HG03039 (cell line): ENCODE results near the gene TMEM121.
"Not testable (repeated sequence)": the region's sequence is repeated elsewhere in the genome, so short reads cannot be mapped to it uniquely, and the experiment has no call there.

Experiments
- ATAC-seq: cut with Tn5 transposase; IDR thresholded peaks from one replicate; pipeline ENCODE4 v1.9.1; 2021; ENCODE audit warnings: mild to moderate bottlenecking, moderate library complexity; ENCODE audit not compliant: unreplicated experiment

The TMEM121 gene

DNA sequence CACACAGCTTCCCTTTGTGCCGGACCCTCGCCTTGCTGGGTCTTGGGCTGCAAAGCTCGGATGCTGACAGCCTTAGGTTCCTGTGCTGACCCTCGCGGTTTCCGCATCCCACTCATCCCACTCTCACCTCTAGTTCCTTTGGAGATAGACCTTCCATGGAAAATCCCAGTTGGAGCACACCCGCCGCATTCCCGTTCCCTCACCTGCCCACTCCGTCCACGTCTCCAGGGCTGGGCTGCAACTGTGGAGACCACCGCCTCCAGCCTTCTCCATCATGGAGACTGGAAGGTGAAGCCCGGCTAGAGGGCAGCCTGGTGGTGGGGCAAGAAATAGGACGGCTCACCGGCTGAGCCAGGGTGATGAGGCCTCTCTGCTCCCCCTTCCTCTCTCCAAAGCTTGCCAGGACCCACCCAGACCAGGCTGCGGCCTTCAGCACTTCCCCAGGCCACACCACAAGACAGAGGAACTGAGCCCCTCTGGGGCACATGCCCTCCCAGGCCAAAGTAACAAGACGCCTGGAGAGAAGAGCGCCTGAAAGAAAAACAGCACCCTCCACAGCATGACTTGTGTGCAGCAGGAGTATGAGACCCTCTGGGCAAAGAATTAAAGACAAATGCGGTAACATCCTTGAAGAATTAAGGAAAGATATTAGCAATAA, 15.0 kb downstream of the TMEM121 start:
- no peak for ATAC-seq

DNA sequence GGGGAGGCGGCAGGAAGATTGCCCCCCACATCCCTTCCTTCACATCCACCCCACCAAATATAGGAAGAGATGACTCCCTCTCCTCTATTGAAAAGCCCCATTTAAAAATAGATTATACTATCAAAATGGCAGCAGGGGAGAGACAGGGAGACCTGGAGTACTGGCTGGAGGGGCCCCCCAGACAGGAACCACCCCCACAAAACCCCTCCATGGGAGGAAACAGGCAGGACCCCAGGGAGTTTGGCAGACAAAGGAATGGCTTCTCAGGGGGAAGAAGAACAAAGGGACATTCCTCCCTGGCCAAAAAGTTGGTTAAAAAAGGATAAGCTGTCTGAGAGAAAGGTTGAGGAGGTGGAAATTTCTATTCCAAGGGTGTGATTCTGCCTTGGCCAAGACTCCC, 19.3 kb downstream of the TMEM121 start:
- ATAC-seq, result not testable (repeated sequence)

DNA sequence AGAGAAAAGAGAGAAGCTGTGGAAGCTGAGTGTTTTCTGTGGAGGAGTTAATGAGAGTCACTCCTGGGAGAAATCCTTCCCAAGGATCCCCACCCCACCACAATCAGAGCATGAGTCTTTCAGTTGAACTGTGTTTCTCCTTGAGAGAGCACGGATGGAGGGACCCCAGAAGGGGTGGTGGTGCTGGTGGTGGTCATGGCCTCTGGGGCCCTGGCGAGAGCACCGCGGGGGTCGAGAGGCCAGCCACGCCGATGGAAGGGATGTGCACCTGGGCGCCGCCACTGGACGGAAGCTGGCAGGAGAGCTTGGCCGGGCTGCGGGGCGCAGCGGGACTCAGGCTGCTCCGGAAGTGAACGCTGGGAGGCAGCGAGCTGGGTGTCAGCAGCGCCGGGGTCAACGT, 20.0 kb downstream of the TMEM121 start:
- not testable (repeated sequence) for ATAC-seq

DNA sequence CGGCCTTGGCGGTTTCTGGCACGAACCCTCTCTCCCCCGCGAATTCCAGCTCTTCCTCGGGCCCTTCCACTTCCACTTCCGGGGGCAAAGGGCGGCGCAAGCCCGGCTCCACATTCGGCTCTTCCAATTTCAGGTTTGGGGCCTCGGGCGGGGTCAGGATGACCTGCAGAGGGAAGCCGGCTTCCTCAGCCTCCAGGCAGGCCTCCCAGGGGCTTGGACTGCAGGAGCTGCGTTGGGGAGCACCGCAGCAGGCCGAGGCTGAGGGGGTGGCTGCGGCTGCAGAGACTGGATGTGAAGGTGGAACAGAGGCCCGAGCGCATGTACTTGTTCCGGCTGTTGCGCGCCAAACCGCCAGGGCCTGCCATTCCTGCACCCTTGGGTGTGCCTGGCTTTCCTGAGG, 20.7 kb downstream of the TMEM121 start:
- ATAC-seq, result not testable (repeated sequence)

DNA sequence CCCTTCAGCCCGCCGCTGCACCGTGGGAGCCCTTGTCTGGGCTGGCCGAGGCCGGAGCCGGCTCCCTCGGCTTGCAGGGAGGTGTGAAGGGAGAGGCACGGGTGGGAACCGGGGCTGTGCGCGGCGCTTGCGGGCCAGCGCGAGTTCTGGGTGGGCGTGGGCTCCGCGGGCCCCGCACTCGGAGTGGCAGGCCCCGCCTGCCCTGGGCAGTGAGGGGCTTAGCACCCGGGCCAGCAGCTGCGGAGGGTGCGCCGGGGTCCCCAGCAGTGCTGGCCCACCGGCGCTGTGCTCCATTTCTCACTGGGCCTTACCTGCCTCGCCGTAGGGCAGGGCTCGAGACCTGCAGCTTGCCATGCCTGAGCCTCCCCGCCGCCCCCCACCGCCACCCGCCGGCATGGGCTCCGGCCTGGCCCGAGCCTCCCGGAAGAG, 21.4 kb downstream of the TMEM121 start:
- no peak for ATAC-seq

DNA sequence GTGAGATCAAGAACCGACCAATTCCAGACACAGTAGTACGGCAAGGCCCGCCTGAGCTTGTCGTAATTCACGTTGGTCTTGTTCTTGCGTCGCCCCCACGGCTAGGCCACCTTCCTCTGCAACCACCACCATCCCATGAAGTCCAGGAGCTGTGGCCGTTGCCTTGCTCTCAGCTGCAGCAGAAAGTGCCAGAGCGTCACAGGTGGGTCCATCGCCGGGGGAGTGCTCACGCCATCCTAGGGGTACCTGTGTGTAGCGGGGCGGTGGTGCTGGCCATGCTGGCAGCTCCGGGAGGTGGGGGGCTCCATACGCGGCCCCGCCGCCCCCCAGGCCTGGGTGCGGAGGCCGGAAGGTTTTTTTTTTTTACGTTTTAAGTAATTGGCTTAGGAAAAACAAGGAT, 23.1 kb downstream of the TMEM121 start:
- no peak for ATAC-seq

DNA sequence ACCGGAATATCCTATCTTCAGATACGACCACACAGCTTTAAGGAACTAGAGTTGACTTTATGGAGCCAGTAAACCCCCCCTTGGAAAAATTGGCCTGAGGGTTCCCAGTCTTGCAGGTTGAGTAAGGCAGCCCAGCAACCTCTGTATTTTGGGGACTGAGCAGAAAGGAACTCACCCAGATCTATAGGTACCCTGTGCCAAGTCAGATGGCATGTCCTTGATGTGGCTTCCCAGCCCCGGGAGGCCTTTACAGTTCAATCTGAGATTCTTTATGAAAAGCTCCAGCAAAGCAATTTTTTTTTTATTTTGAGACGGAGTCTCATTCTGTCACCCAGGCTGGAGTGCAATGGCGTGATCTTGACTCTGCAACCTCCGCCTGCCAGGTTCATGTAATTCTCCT, 27.6 kb downstream of the TMEM121 start:
- no peak for ATAC-seq

DNA sequence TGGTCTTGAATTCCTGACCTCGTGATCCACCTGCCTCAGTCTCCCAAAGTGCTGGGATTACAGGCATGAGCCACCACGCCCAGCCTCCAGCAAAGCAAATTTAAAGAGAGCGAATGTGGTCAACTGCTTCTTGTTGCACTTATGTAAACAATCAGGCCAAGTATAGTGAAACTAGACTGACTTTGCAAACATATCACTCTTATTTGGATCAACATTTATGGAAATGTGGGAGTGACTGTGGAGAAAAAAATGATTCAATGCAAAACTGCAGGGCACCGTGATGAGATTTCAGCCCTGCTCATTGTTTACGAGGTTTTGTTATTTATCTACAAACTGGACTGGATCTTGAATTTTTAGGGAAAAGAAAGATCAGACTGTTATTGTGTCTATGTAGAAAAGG, 28.1 kb downstream of the TMEM121 start:
- ATAC-seq, result no peak

DNA sequence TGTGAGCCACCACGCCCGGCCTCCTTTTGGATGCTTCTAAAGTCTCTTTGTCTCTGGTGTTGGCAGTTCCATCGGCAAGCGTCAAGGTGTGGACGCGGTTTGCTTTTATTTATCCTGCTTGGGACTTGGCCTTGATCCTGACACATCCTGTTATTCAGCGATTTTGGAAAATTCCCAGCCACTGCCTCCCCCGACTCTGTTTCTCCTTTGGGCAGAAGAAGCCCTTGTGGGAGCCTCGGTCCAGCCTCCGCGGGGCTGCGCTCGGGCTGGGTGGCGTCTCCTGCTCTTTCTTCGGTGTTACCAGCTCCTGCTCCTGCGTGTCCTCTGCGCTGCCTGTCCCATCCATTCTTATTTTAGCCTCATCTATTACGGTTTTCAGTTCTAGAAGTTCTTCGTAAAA, 31.3 kb downstream of the TMEM121 start:
- not testable (repeated sequence) for ATAC-seq

DNA sequence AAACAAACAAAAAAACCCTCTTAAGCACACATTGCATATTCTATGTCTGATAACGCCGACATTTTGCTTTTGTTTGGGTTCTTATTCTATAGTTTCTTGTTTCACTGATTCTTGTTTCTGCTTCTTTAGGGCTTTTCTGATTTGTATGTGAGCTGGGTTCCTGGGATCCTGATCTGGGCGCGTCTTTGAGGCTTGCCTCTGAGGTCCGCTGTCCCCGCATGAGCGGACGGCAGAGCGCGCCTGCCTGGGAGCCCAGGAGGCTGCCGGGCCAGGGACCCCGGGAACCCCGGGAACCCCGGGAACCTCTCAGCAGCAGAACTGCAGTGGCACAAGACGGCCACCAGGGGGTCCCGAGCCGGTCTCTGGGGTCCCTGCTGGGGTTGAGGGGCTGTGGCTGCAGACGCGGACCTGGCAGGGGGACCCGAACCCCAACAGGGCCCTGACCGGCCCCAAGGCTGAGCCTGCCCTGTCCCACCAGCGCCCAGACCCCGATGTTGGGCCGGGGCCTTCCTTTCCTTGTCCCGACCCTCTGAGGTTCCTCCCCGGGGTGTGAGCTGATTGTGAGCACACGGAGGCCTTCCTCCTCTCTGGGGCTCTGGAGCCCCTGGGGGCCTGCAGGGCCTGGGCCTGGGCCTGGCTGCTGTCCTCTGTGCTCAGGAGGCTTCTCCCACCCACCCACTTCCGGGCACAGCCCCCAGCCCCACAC, 32.2 kb downstream of the TMEM121 start:
- ATAC-seq, result not testable (repeated sequence)

DNA sequence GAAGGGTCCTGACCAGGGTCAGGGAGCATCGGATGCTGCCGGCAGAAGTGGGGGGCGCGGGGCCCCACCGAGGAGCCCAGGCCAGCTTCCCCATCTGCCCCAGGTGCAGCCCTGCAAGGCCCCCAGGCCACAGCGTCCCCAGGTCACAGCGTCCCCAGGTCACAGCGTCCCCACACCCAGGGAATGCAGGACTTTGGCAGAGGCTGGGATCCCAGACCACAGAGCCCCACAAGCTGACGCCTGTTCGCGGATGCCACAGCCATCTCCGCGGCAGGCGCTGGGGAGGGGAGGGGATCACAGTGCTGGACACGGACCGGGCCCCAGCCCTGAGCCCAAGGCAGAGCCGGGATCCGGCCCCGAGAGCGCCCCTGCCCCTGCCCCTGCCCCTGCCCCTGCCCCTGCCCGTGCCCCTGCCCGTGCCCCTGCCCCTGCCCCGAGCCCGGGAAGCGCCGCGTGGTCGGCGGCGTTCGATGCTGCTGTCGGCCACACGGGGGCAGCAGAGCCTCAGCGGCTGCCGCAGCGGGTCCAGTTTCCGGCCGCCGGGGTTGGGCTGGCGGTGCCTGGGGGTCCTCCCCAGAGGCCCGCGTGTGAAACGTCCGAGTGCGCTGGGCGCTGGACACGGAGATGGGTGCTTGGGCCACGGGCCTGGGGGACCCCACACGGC, 33.1 kb downstream of the TMEM121 start:
- ATAC-seq, result peak; percentile 33

DNA sequence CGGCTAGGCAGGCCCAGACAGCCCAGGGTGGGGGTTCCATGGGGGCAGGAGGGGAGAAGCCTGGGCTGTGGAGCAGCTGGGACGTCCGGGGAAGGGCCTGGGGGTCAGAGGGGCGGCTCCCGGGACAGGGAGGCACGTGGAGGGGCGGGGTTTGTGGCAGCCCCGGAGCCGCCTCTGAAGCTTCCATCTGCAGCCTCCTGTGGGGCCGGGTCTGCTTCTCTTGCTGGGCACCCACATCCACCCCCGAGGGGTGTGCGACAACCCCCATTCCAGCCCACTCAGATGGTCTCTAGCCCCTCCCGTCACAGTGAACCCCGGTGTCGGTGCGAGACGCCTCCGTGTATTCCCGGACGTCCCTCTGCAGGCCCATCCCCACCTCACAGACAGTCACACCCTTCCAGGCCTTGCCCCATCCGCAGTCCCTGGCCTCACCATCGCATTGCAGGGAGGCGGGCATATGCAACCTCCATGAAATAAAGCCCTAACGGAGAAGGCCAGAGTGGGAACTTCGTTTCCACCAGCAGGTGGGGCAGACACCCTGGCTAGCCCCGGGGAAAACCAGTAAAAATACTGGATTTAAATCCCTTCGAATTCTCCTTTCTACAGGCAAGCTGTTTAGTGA, 33.8 kb downstream of the TMEM121 start:
- ATAC-seq, result peak; percentile 51

DNA sequence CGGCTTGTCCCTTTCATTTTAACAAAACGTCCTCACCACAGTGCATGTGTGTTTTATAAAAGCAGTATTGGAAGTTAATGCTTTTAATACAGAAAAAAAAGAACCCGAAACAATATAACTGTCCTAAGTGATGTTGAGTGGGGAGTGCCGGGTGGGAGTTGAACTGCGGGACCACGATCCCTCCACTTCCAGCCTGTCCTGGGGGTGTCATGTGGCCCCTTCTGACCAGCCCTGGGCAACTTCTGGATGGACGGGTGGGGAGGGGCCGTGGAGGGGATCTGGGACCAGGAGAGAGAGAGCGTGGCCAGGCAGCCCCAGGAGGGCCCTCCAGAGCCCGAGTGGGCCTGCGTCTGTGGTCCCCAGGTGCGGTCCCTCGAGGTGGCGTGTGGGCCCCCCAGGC, 35.0 kb downstream of the TMEM121 start:
- ATAC-seq, result not testable (repeated sequence)

DNA sequence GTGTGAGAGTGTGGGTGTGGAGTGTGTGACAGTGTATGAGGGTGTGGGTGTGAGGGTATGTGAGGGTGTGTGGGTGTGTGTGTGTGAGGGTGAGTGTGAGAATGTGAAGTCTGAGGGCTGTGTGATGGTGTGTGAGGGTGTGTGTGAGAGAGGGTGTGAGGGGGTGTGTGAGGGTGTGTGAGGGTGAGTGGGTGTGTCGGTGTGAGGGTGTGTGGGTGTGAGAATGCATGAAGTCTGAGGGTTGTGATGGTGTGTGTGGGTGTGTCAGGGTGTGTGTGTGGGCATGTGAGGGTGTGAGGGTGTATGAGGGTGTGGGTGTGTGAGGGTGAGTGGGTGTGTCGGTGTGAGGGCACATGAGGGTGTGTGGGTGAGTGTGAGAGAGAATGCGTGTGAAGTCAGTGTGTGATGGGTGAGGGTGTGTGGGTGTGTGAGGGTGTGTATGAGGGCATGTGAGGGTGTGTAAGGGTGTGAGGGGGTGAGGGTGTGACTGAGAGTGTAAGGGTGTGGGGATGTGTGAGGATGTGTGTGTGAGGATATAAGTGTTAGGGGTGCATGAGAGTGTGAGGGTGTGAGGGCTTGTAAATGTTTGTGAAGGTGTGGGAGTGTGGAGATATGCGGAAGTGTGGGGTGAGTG, 36.4 kb downstream of the TMEM121 start:
- no peak for ATAC-seq

DNA sequence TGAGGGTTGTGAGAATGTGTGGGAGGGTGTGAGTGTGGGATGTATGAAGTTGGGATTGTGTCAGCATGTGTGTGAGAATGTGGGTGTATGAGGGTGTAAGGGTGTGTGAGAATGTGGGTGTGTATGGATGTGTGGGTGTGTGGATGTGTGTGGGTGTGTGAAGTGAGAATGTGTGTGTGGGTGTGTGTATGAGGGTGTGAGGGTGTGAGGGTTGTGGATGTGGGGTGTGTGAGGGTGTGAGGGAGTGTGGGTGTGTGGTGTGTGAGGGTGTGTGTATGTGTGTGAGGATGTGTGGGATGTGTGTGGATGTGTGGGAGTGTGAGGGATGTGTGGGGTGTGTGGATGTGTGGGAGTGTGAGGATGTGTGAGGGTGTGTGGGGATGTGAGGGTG, 37.0 kb downstream of the TMEM121 start:
- ATAC-seq, result no peak

DNA sequence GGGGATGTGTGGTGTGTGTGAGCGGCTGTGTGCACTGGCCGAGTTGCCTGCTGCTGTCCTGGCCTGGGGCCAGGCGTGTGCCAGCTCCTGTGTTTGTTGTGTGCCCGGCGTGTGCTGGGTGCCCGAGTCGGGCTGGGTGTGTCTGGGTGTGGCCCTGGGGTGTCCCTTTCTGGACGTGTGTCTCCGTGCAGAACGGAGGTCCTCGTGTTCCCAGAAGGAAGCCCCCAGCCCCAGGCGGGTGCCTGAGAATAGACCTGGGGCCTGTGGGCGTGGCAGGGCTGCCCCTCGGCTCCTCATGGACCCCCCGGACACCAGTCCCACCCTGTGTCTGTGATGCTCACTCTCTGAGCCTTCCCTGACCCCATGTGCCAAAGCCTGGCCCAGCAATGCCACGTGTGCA, 38.2 kb downstream of the TMEM121 start:
- not testable (repeated sequence) for ATAC-seq

DNA sequence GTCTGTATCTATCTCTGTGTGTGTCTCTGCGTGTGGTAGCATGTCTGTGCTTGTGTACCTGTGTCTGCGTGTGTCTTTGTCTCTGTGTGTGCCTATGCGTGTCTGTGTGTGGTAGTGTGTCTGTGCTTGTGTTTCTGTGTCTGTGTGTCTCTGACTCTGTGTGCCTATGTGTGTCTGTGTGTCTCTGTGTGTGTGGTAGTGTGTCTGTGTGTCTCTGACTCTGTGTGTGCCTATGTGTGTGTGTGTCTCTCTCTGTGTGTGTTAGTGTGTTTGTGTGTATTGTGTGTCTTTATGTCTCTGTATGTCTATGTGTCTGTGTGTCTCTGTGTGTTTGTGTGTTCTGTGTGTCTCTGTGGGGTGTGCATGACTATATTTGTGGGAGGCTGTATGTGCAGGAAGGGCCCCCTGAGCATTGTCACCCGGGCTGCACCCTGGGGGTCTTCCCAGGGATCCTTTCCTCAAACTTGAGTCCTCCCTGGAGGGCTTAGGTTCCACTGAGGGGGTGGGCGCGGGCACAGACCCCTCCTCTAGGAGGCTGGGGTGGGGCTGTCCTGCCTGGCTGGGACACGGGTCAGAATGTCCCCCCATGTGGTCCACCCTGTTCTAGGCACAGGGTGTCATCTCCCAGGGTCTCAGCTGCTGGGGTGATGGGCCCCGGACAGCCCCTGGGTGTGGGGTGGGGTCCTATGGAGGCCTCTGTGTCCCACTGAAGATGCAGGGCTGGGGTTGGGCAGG, 39.0 kb downstream of the TMEM121 start:
- not testable (repeated sequence) for ATAC-seq

DNA sequence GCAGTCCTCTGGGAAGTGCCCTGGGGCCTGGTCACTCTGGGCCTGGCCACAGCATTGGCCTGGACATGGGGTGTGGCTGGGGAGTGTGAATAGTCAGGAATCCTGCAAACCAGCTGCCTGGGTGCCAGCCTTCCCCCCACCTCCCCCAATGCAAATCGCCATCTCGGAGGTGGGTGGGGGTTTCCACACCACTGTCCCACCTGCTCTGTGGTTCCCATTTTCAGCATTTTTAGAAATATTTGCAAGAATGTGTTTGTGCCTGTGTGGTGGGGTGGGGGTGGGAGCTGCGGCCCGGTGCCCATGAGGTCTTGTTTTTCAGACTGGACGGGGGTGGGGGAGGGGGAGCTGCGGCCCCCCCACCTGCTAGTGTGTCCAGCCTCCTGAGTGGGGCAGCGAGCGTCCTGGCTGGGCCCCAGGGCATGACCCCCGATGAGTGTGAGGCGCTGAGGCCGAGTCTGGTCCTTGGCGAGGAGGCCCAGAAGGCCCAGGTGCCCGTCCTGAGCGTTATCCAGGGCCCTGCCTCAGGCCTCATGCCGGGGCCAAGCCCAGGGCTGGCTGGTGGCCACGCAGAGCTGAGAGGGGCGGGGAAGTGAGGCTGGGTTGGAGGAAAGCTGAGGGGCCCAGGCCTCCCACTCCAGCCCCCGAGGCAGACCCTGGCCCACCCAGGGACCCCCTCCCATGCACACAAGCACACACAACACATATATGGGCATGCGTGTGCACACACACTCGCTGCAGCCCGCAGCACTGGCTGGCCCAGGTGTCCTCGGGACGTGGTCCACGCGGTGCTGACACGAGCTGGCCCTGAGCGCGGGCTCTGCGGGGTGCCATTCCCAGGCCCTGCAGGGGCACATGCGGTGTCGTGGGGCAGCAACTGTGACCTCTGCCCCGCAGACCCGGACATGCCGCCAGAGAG, 40.1 kb downstream of the TMEM121 start:
- ATAC-seq, result not testable (repeated sequence)
